HG03575 (cell line): Measurements from ENCODE around the gene GNAQ.

Experiments used
- ATAC-seq: cut with Tn5 transposase; IDR thresholded peaks from one replicate; pipeline ENCODE4 v1.9.1; 2021; ENCODE audit not compliant: unreplicated experiment, insufficient number of reproducible peaks, low FRiP score; ENCODE audit errors: extremely low read depth

The GNAQ gene

GRCh38 chr9:78033870-78034269 is 2.3 kb upstream of the GNAQ start:
- ATAC-seq: no peak

GRCh38 chr9:78032730-78033457 is 1.3 kb upstream of the GNAQ start:
- no peak for ATAC-seq

GRCh38 chr9:78031893-78032729 is 500 bp upstream of the GNAQ start:
- ATAC-seq: no peak

GRCh38 chr9:78030553-78031443 is 813 bp downstream of the GNAQ start:
- ATAC-seq: no peak

- no peak for ATAC-seq
Observed at GRCh38 chr9:78030296-78030552, 1.4 kb downstream of the GNAQ start.

GRCh38 chr9:78029551-78030295 is 1.9 kb downstream of the GNAQ start:
- ATAC-seq: no peak

GRCh38 chr9:78028926-78029325 is 2.7 kb downstream of the GNAQ start:
- no peak for ATAC-seq

- no peak for ATAC-seq
Observed at GRCh38 chr9:78026947-78027346, 4.7 kb downstream of the GNAQ start.

- no peak for ATAC-seq
Observed at GRCh38 chr9:78026416-78026815, 5.2 kb downstream of the GNAQ start.

- ATAC-seq: no peak
Observed at GRCh38 chr9:78025186-78025585, 6.4 kb downstream of the GNAQ start.

GRCh38 chr9:78023003-78023741 is 8.4 kb downstream of the GNAQ start:
- ATAC-seq: no peak

GRCh38 chr9:78021697-78022096 is 9.9 kb downstream of the GNAQ start:
- no peak for ATAC-seq

- no peak for ATAC-seq
Observed at GRCh38 chr9:78017190-78017693, 14.4 kb downstream of the GNAQ start.

- no peak for ATAC-seq
Observed at GRCh38 chr9:78015241-78015640, 16.4 kb downstream of the GNAQ start.

- no peak for ATAC-seq
Observed at GRCh38 chr9:78014776-78015175, 16.8 kb downstream of the GNAQ start.

- ATAC-seq: no peak
Observed at GRCh38 chr9:78013934-78014333, 17.7 kb downstream of the GNAQ start.

GRCh38 chr9:78011049-78011448 is 20.6 kb downstream of the GNAQ start:
- ATAC-seq: no peak

GRCh38 chr9:78010445-78010844 is 21.2 kb downstream of the GNAQ start:
- ATAC-seq: no peak
